Uterus (tissue), 2 donors: ENCODE results near the gene SLC39A10.

Experiments used
- POLR2A ChIP-seq, 2 donors: fragments of 450-650 bp; IDR thresholded peaks; one replicate each; pipeline ENCODE4 v1.6.1; 2016; ENCODE audit warnings: antibody characterized with exemption in 2 of 2, mild to moderate bottlenecking in 1 of 2, moderate library complexity in 1 of 2
- TF ChIP-seq, protein P1 (sequence below), 4 experiments: fragments of 200-600 bp in 2 of 4; fragments of 450-650 bp in 2 of 4; sonication (generic) in 2 of 4; IDR thresholded peaks; one replicate each; pipeline ENCODE4 v1.5.1; 2016 to 2019; ENCODE audit warnings: antibody characterized with exemption in 4 of 4, mild to moderate bottlenecking in 2 of 4, moderate library complexity in 1 of 4

DNA sequence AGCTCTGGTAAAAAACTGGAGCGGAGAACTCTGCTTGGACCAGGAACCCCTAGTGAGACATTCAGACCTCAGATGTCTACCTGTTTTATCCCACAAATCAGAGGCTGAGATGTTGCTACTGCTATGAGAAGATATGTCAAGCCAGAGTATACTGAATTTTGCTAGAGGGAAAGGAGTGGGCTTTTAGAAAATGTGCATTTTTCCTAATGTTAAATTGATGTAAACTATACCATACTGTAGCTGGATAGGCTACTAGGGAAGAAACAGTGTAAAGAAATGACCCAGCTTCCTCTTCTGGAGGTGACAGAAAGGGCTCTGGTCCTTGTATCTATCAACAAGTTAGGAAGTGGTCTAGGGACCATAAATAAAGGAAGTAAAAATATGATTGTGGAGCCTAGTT, 65.0 kb downstream of the SLC39A10 start:
- TF ChIP-seq, protein P1, sequence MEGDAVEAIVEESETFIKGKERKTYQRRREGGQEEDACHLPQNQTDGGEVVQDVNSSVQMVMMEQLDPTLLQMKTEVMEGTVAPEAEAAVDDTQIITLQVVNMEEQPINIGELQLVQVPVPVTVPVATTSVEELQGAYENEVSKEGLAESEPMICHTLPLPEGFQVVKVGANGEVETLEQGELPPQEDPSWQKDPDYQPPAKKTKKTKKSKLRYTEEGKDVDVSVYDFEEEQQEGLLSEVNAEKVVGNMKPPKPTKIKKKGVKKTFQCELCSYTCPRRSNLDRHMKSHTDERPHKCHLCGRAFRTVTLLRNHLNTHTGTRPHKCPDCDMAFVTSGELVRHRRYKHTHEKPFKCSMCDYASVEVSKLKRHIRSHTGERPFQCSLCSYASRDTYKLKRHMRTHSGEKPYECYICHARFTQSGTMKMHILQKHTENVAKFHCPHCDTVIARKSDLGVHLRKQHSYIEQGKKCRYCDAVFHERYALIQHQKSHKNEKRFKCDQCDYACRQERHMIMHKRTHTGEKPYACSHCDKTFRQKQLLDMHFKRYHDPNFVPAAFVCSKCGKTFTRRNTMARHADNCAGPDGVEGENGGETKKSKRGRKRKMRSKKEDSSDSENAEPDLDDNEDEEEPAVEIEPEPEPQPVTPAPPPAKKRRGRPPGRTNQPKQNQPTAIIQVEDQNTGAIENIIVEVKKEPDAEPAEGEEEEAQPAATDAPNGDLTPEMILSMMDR (IDR thresholded peaks at IDR 0.05) = no peak
- no peak for TF ChIP-seq POLR2A (IDR thresholded peaks at IDR 0.05)
